Hepatocyte (in vitro differentiated cells): Measurements from ENCODE around the gene CUL1.

Experiments
- CTCF ChIP-seq: fragments of 200-600 bp; sonication (generic); IDR thresholded peaks from 2 replicates; pipeline ENCODE4 v1.5.1; 2016; ENCODE audit warnings: antibody characterized with exemption, mild to moderate bottlenecking; ENCODE audit not compliant: poor library complexity
- EZH2 ChIP-seq: fragments of 200-600 bp; sonication (generic); IDR thresholded peaks from 2 replicates; pipeline ENCODE4 v1.6.1; 2016; ENCODE audit warnings: antibody characterized with exemption, mild to moderate bottlenecking, borderline replicate concordance
- EZH2phosphoT487 ChIP-seq: fragments of 200-600 bp; sonication (generic); IDR thresholded peaks from one replicate; pipeline ENCODE4 v1.6.1; 2018; ENCODE audit warnings: antibody characterized with exemption, mild to moderate bottlenecking, low read depth, moderate library complexity; ENCODE audit not compliant: unreplicated experiment, severe bottlenecking

GRCh38 chr7:148718431-148718830 is 19.7 kb downstream of the CUL1 start:
- TF ChIP-seq CTCF, result no peak
- TF ChIP-seq EZH2, result no peak
- TF ChIP-seq EZH2phosphoT487, result no peak
